Fibroblast of lung (primary cell): Measurements from ENCODE around the gene NUDT14. TPM values are rescaled to one million over a fixed set of nuclear protein-coding genes. Genes with fewer than 3 reads are reported as not detected.

Source experiments
- DNase-seq, 2 donors: peaks; one replicate each; pipeline versions ENCODE4 v3.0.0 to v3.0.0-alpha.2; 2010; ENCODE audit warnings: low read depth in 2 of 2
- H2AFZ ChIP-seq: 2 replicates; pipeline ENCODE4 v1.5.1; 2012; ENCODE audit warnings: low read length, control low read depth, inconsistent platforms
- H3K27ac ChIP-seq: 2 replicates; pipeline ENCODE4 v1.5.1; 2011; ENCODE audit warnings: low read length, control low read depth; ENCODE audit not compliant: insufficient read depth
- H3K27me3 ChIP-seq: 2 replicates; pipeline ENCODE4 v1.5.1; 2011; ENCODE audit warnings: mild to moderate bottlenecking, low read length; ENCODE audit not compliant: control insufficient read depth, insufficient read depth
- H3K36me3 ChIP-seq: 2 replicates; pipeline ENCODE4 v1.5.1; 2011; ENCODE audit warnings: low read length; ENCODE audit not compliant: control insufficient read depth, insufficient read depth
- H3K4me1 ChIP-seq: 2 replicates; pipeline ENCODE4 v1.5.1; 2011; ENCODE audit warnings: low read length; ENCODE audit not compliant: control insufficient read depth, insufficient read depth; ENCODE audit errors: extremely low read depth
- H3K4me2 ChIP-seq: 2 replicates; pipeline ENCODE4 v1.5.1; 2011; ENCODE audit warnings: low read length, control low read depth; ENCODE audit not compliant: insufficient read depth; ENCODE audit errors: extremely low read depth
- H3K4me3 ChIP-seq, 4 experiments: fragments of 200-600 bp in 1 of 4; sonication (generic) in 1 of 4; replicated peaks in 1 of 4; 2 replicates each; pipeline ENCODE4 v1.5.1; 2011 to 2016; ENCODE audit warnings: low read length in 4 of 4, low read depth in 3 of 4, mild to moderate bottlenecking in 3 of 4, control low read depth in 2 of 4, inconsistent platforms in 1 of 4, mixed read lengths in 1 of 4; ENCODE audit not compliant: insufficient read depth in 1 of 4; ENCODE audit errors: control extremely low read depth in 1 of 4
- H3K79me2 ChIP-seq: 2 replicates; pipeline ENCODE4 v1.5.1; 2012; ENCODE audit warnings: mild to moderate bottlenecking, low read length, inconsistent platforms; ENCODE audit not compliant: control insufficient read depth, insufficient read depth
- H3K9ac ChIP-seq: 2 replicates; pipeline ENCODE4 v1.5.1; 2011; ENCODE audit warnings: mild to moderate bottlenecking, low read length, control low read depth; ENCODE audit not compliant: insufficient read depth
- H3K9me3 ChIP-seq: 2 replicates; pipeline ENCODE4 v1.5.1; 2012; ENCODE audit warnings: low read depth, low read length; ENCODE audit not compliant: control insufficient read depth, insufficient read depth
- H4K20me1 ChIP-seq: 2 replicates; pipeline ENCODE4 v1.5.1; 2011; ENCODE audit warnings: low read length; ENCODE audit not compliant: control insufficient read depth, insufficient read depth; ENCODE audit errors: extremely low read depth
- EZH2 ChIP-seq: IDR thresholded peaks from 2 replicates; pipeline ENCODE4 v1.5.1; 2012; ENCODE audit warnings: low read length, control low read depth, mild to moderate bottlenecking; ENCODE audit errors: missing control alignments
- polyA plus RNA-seq, 2 donors: library from polyadenylated mRNA; depleted of rRNA in 1 of 2; stranded (reverse) in 1 of 2; unstranded in 1 of 2; fragments of >200 nt; gene quantifications; 2 replicates each; pipeline ENCODE4 v1.2.1, GENCODE V29; 2011 to 2012; ENCODE audit warnings: missing spikeins in 1 of 2
- total RNA-seq: library from RNA; depleted of rRNA; stranded (reverse); fragments of >200 nt; gene quantifications from 2 replicates; pipeline ENCODE4 v1.2.1, GENCODE V29; 2014
- TF ChIP-seq, protein P1 (sequence below), 2 donors: IDR thresholded peaks in 1 of 2; conservative IDR thresholded peaks in 1 of 2; 1 replicate in 1 of 2; 2 replicates in 1 of 2; pipeline ENCODE4 v1.5.1; 2011 to 2012; ENCODE audit warnings: low read length in 2 of 2, control low read depth in 1 of 2, inconsistent platforms in 1 of 2, low read depth in 1 of 2, mild to moderate bottlenecking in 1 of 2

Gene NUDT14
- total and polyA plus RNA-seq, 2 donors (not counting 1 experiment from before 2014, with no cell fraction given) = 6.7 to 14.2 TPM

DNA sequence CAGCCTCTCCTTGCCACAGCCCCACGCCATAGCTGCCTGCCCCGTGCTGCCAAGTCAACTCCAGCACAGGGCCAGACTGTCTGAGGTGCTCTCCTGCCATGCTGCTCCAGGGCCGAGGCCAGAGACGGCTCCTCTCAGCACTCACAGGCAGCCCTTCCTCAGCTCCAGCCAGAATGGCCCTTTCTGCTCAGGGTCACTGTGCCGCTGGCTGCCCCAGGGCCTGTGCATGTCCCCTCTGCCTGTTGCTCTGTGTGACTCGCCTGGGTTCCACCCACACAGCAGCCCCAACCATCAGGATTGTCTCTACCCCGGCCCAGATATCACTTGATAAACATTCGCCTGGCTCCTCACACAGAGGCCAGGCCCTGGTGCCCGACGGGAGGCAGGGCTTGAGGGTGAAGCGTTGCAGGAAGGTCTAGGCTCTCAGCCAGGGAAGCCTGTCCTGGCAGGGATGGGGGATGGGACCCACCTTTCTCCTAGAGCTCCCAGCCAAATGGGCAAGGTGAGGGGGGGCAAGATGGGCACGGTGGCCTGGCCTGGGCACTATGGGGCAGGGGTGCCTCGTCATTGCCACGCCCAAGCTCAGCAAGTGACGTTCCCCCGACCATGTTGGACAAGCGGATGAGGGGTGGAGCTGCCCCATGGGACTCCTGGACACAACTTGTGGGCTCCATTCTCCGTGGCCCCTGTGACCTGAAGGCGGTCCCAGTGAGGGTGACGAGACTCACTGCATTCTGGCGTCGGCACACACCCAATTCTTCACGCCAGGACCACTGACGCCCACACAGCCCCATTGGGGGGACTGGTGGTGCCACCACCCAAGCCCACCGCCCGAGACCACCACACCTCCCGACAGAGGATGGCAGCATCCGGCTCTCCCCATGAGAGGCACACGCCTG, 39.8 kb upstream of the NUDT14 start:
- Histone ChIP-seq H3K4me1 (no peaks in the 10 kb centered on the region), H3K4me3 (no peak overlapping the region), H3K79me2 (no peaks in the 10 kb centered on the region), H3K27me3 (no peaks in the 10 kb centered on the region), H3K9me3 (no peaks in the 10 kb centered on the region), H3K4me2 (no peak overlapping the region), H3K27ac (no peak overlapping the region), H3K36me3 (peaks cover 16% of the 10 kb centered on the region), H3K9ac (no peak overlapping the region), H2AFZ (no peak overlapping the region), H4K20me1 (no peaks in the 10 kb centered on the region)
- DNase-seq = no peak
- TF ChIP-seq EZH2 = no peak
- TF ChIP-seq, protein P1, sequence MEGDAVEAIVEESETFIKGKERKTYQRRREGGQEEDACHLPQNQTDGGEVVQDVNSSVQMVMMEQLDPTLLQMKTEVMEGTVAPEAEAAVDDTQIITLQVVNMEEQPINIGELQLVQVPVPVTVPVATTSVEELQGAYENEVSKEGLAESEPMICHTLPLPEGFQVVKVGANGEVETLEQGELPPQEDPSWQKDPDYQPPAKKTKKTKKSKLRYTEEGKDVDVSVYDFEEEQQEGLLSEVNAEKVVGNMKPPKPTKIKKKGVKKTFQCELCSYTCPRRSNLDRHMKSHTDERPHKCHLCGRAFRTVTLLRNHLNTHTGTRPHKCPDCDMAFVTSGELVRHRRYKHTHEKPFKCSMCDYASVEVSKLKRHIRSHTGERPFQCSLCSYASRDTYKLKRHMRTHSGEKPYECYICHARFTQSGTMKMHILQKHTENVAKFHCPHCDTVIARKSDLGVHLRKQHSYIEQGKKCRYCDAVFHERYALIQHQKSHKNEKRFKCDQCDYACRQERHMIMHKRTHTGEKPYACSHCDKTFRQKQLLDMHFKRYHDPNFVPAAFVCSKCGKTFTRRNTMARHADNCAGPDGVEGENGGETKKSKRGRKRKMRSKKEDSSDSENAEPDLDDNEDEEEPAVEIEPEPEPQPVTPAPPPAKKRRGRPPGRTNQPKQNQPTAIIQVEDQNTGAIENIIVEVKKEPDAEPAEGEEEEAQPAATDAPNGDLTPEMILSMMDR (conservative IDR thresholded peaks at IDR 0.05 in 1 of 2, IDR thresholded peaks at IDR 0.05 in 1 of 2; ENCODE audit: low read depth in 1 of 2, low read length in 2 of 2) = no peak

DNA sequence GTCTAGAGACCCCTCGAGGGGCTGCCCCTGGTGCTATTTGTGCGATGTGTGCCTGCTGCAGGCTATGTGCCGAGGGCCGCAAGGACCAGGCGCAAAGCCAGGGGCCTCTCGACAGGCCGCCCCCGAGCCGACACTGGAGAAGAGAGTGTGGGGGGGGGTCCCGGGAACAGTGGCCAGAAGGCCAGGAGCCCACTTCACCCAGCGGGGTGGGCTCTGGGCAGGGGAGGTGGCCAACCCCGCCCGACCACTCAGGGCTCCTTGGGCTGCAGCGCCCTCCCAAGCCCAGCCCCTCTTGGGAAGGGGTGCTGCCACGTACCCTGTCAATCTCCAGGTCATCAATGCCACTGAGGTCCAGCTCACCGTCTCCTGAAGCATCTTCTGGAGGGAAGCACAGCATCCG, 38.6 kb upstream of the NUDT14 start:
- TF ChIP-seq, protein P1 (conservative IDR thresholded peaks at IDR 0.05 in 1 of 2, IDR thresholded peaks at IDR 0.05 in 1 of 2; ENCODE audit: low read depth in 1 of 2, low read length in 2 of 2) = no peak
- no peak for TF ChIP-seq EZH2
- Histone ChIP-seq H3K9me3 (no peaks in the 10 kb centered on the region), H3K79me2 (no peaks in the 10 kb centered on the region), H3K4me2 (no peak overlapping the region), H4K20me1 (no peaks in the 10 kb centered on the region), H3K27me3 (no peaks in the 10 kb centered on the region), H2AFZ (no peak overlapping the region), H3K4me3 (no peak overlapping the region), H3K36me3 (peaks cover 16% of the 10 kb centered on the region), H3K4me1 (no peaks in the 10 kb centered on the region), H3K9ac (no peak overlapping the region), H3K27ac (no peak overlapping the region)
- DNase-seq = no peak

DNA sequence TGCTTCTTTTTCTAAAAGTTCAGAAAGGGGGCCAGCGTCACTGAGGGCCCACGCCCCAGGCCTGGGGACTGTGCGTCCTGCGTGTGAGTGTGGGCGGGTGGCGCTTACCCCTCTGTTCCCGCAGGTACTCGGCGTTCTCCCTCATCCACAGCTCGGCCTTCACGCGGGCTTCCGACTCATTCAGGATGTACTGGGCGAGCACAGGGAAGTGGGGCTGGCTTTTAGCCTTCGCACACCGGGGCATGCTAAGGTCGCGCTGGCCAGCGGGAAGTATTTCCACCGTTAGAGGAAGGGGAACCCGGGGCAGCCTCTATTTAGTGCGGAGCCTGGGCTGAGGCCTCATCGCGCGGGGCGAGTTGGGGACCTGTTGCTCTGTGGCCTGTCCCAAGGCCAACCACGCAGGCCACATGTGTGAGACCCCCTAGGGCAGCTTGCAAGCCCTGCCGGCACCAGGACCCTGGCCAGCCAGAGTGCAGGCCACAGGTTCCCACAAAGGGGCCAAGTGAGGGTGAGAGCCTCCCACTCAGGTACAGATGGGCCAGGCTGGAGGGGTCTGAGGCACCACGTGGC, 38.0 kb upstream of the NUDT14 start:
- Histone ChIP-seq H2AFZ (no peak overlapping the region), H3K9me3 (no peaks in the 10 kb centered on the region), H3K27me3 (no peaks in the 10 kb centered on the region), H3K27ac (no peak overlapping the region), H3K79me2 (no peaks in the 10 kb centered on the region), H3K9ac (no peak overlapping the region), H3K36me3 (peaks cover 16% of the 10 kb centered on the region), H3K4me3 (no peak overlapping the region), H3K4me2 (no peak overlapping the region), H3K4me1 (no peaks in the 10 kb centered on the region), H4K20me1 (no peaks in the 10 kb centered on the region)
- TF ChIP-seq, protein P1 (conservative IDR thresholded peaks at IDR 0.05 in 1 of 2, IDR thresholded peaks at IDR 0.05 in 1 of 2; ENCODE audit: low read depth in 1 of 2, low read length in 2 of 2) = no peak
- no peak for TF ChIP-seq EZH2
- DNase-seq = no peak
